ENCODE measurements around the gene UROC1. TPM values are rescaled to one million over a fixed set of nuclear protein-coding genes. Genes with fewer than 3 reads are reported as not detected.

Gene UROC1
- total and polyA plus RNA-seq, 2 of the 4 experiments (the other 2 are of a cell fraction), result not detected

DNA sequence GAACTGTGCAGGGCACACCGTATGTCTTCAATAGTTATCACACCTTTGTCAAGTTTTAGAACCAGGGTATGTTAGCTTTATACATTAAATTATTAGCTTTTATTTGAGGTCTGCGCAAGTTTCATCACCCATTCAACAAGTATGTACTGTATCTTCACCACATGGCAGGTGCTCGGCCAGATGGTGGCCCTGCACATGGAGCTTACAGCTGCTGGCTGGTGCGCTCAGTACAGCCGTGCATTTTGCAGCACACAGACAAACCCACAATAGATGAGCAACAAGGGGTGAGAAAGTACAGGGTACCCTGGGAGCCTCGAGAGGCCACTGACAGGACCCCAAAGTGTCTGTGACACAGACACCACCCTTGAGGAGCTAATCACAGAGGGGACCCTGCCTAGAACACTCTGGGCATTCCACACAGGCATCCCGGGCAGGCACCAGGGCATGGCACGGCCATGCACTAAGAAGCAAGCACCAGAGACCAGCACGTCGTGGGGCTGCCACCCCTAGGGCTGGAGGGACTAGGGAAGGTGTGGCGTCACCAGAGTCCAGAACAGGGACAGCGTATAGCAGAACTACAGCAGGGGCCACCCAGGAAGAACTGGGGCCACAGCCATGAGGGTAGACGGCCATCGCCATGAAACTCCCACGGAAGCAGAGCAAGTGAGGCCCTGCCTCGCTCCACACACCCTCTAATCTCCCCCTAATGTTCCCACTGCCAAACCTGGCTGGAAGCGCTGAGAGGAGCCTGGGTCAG is 69.3 kb downstream of the UROC1 start:
- intact Hi-C loops (cut with micrococcal nuclease), result no loop called here
- Histone ChIP-seq H3K79me1 (ENCODE audit: low read depth in 1 of 2, low read length in 2 of 2) (peaks cover 0 to 8% of the 10 kb centered on the region in 2 experiments; a peak in 3 of 4 replicates), H4K8ac (ENCODE audit: low read depth in 2 of 2, low read length in 2 of 2) (no peak overlapping the region), H3K9me3 (ENCODE audit: control insufficient read depth, insufficient read depth, low read length) (no peaks in the 10 kb centered on the region), H2AK9ac (replicated peaks; ENCODE audit: low read depth, low read length, poor library complexity) (no peak overlapping the region), H2BK5ac (ENCODE audit: low read depth, low read length, poor library complexity, severe bottlenecking) (no peak overlapping the region), H4K91ac (ENCODE audit: insufficient read depth, low read depth, low read length) (no peak overlapping the region), H4K5ac (ENCODE audit: low read depth, low read length) (no peak overlapping the region), H2AK5ac (ENCODE audit: low read depth, low read length) (no peak overlapping the region), H2BK20ac (ENCODE audit: low read depth, low read length) (no peak overlapping the region), H2AFZ (replicated peaks; ENCODE audit: low read length, poor library complexity) (no peak overlapping the region), H3K4me3 (ENCODE audit: insufficient read depth, low read depth, low read length) (no peak overlapping the region), H3K4me2 (ENCODE audit: low read depth, low read length) (no peak overlapping the region), H3K23ac (ENCODE audit: low read depth, low read length) (no peak overlapping the region), H3K27me3 (ENCODE audit: control insufficient read depth, insufficient read depth, low read length) (no peaks in the 10 kb centered on the region), H3K36me3 (ENCODE audit: control insufficient read depth, insufficient read depth, low read length) (peaks cover 11% of the 10 kb centered on the region), H3K56ac (ENCODE audit: extremely low read depth, insufficient read depth, low read length) (no peak overlapping the region), H3K4ac (ENCODE audit: low read depth, low read length) (no peak overlapping the region), H3K14ac (replicated peaks; ENCODE audit: low read depth, low read length) (no peak overlapping the region), H3K27ac (ENCODE audit: insufficient read depth, low read length) (no peak overlapping the region), H2BK120ac (ENCODE audit: low read depth, low read length) (no peak overlapping the region), H3K9ac (ENCODE audit: low read depth, low read length) (no peak overlapping the region), H3K4me1 (ENCODE audit: control insufficient read depth, insufficient read depth, low read length) (peaks cover 9% of the 10 kb centered on the region), H3K18ac (ENCODE audit: low read depth, low read length) (no peak overlapping the region), H3K9me1 (ENCODE audit: insufficient read depth, low read length) (peaks cover 19% of the 10 kb centered on the region; the same call in 1 of the 2 replicates), H2BK15ac (ENCODE audit: low read depth, low read length) (no peak overlapping the region), H4K20me1 (ENCODE audit: insufficient read depth, low read length) (peaks cover 11% of the 10 kb centered on the region; the same call in 1 of the 2 replicates)
- no peak for DNase-seq
- BruUV-seq (replicated peaks), result no TSS peak
- dilution Hi-C loops (cut with HindIII; ENCODE audit: low sequenced_read_pairs, unreplicated experiment), result no loop called here
- CTCF ChIA-PET, result no interaction called here
- POLR2A ChIA-PET (ENCODE audit: unreplicated experiment), result no interaction called here
- no peak for TF ChIP-seq BHLHE40 (IDR thresholded peaks at IDR 0.05; ENCODE audit: low read depth, low read length)
- TF ChIP-seq RAD21 (IDR thresholded peaks at IDR 0.05; ENCODE audit: low read length), result no peak
- TF ChIP-seq, protein P1, sequence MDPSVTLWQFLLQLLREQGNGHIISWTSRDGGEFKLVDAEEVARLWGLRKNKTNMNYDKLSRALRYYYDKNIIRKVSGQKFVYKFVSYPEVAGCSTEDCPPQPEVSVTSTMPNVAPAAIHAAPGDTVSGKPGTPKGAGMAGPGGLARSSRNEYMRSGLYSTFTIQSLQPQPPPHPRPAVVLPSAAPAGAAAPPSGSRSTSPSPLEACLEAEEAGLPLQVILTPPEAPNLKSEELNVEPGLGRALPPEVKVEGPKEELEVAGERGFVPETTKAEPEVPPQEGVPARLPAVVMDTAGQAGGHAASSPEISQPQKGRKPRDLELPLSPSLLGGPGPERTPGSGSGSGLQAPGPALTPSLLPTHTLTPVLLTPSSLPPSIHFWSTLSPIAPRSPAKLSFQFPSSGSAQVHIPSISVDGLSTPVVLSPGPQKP (IDR thresholded peaks at IDR 0.05; ENCODE audit: borderline replicate concordance, low read depth, low read length), result no peak
- TF ChIP-seq MAZ (IDR thresholded peaks at IDR 0.05; ENCODE audit: borderline replicate concordance, low read depth, low read length), result no peak
- TF ChIP-seq, protein P2, sequence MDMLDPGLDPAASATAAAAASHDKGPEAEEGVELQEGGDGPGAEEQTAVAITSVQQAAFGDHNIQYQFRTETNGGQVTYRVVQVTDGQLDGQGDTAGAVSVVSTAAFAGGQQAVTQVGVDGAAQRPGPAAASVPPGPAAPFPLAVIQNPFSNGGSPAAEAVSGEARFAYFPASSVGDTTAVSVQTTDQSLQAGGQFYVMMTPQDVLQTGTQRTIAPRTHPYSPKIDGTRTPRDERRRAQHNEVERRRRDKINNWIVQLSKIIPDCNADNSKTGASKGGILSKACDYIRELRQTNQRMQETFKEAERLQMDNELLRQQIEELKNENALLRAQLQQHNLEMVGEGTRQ (IDR thresholded peaks at IDR 0.05; ENCODE audit: low read depth, low read length), result no peak
- TF ChIP-seq RCOR1 (IDR thresholded peaks at IDR 0.05; ENCODE audit: insufficient replicate concordance, low read length), result no peak
- no peak for TF ChIP-seq FOS (IDR thresholded peaks at IDR 0.05; ENCODE audit: low read depth, low read length)
- TF ChIP-seq RFX5 (IDR thresholded peaks at IDR 0.05; ENCODE audit: low read depth, low read length), result no peak
- no peak for TF ChIP-seq POLR2A (IDR thresholded peaks at IDR 0.05; ENCODE audit: low read depth, low read length)
- TF ChIP-seq, protein P3, sequence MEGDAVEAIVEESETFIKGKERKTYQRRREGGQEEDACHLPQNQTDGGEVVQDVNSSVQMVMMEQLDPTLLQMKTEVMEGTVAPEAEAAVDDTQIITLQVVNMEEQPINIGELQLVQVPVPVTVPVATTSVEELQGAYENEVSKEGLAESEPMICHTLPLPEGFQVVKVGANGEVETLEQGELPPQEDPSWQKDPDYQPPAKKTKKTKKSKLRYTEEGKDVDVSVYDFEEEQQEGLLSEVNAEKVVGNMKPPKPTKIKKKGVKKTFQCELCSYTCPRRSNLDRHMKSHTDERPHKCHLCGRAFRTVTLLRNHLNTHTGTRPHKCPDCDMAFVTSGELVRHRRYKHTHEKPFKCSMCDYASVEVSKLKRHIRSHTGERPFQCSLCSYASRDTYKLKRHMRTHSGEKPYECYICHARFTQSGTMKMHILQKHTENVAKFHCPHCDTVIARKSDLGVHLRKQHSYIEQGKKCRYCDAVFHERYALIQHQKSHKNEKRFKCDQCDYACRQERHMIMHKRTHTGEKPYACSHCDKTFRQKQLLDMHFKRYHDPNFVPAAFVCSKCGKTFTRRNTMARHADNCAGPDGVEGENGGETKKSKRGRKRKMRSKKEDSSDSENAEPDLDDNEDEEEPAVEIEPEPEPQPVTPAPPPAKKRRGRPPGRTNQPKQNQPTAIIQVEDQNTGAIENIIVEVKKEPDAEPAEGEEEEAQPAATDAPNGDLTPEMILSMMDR (conservative IDR thresholded peaks at IDR 0.05; ENCODE audit: low read depth, low read length), result no peak
- no peak for TF ChIP-seq CEBPB (IDR thresholded peaks at IDR 0.05; ENCODE audit: low read depth, low read length)
- no peak for TF ChIP-seq MAFK (IDR thresholded peaks at IDR 0.05; ENCODE audit: low read depth, low read length)
- TF ChIP-seq NFE2L2 (IDR thresholded peaks at IDR 0.05; ENCODE audit: low read depth, low read length), result no peak
- no peak for TF ChIP-seq MXI1 (IDR thresholded peaks at IDR 0.05; ENCODE audit: borderline replicate concordance, low read depth, low read length)
- no peak for TF ChIP-seq SMC3 (IDR thresholded peaks at IDR 0.05; ENCODE audit: low read depth, low read length)
- TF ChIP-seq CHD1 (IDR thresholded peaks at IDR 0.05; ENCODE audit: low read depth, low read length), result no peak
- in situ Hi-C loops (cut with MboI; ENCODE audit: low sequenced_read_pairs), result no loop called here
- no CpG with 5 or more reads among the region's 17 CpGs for WGBS, 2 experiments (ENCODE audit: extremely low coverage in 2 of 2, insufficient read length in 1 of 2)
- no peak for ATAC-seq (ENCODE audit: low read depth)
